Measurements from ENCODE around the gene NBPF4. TPM values are rescaled to one million over a fixed set of nuclear protein-coding genes. Genes with fewer than 3 reads are reported as not detected.
A peak's percentile ranks its signal among the peaks of the same experiment; 100 is the strongest.
"Not testable (repeated sequence)": the region's sequence is repeated elsewhere in the genome, so short reads cannot be mapped to it uniquely, and the experiment has no call there.

NBPF4 gene, protein sequence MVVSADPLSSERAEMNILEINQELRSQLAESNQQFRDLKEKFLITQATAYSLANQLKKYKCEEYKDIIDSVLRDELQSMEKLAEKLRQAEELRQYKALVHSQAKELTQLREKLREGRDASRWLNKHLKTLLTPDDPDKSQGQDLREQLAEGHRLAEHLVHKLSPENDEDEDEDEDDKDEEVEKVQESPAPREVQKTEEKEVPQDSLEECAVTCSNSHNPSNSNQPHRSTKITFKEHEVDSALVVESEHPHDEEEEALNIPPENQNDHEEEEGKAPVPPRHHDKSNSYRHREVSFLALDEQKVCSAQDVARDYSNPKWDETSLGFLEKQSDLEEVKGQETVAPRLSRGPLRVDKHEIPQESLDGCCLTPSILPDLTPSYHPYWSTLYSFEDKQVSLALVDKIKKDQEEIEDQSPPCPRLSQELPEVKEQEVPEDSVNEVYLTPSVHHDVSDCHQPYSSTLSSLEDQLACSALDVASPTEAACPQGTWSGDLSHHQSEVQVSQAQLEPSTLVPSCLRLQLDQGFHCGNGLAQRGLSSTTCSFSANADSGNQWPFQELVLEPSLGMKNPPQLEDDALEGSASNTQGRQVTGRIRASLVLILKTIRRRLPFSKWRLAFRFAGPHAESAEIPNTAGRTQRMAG
- polyA plus RNA-seq (2012; ENCODE audit: low read depth, missing spikeins), result not detected

DNA sequence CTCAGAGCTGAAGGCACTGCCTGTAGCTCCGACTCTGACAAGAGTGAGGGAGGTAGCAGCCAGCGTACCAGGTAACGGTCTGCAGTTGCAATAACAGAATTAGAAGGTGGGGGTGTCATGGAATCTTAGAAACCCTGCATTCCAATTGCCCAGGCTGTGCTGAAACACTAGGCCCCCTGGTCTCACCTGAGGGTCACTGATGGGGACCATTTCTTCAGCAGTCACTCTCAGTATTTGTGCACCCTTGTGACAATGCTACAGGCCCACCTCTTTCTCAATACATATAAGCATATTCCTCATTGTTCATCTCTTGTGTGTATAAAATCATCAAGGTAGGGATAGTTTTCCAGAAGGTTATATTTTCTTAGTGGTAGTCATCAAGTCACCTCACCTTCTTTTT, at the start of gene NBPF4:
Gene NBPF4 (minus strand): TSS at position 101 of the 400 bp plus-strand sequence. CDS start 315 bp downstream, outside the sequence.
- not testable (repeated sequence) for FAIRE-seq; DNase-seq (ENCODE audit: insufficient read length, low spot score)

GRCh38 chr1:108282528-108283257, 38.8 kb upstream of the NBPF4 start:
- not testable (repeated sequence) for FAIRE-seq

GRCh38 chr1:108272485-108273327, 28.8 kb upstream of the NBPF4 start:
- peak; percentile 41 for FAIRE-seq
- not testable (repeated sequence) for DNase-seq (ENCODE audit: insufficient read length, low spot score)

More at GRCh38 chr1:108282528-108283257, 38.8 kb upstream of the NBPF4 start:
- DNase-seq (ENCODE audit: insufficient read length, low spot score), result not testable (repeated sequence)

DNA sequence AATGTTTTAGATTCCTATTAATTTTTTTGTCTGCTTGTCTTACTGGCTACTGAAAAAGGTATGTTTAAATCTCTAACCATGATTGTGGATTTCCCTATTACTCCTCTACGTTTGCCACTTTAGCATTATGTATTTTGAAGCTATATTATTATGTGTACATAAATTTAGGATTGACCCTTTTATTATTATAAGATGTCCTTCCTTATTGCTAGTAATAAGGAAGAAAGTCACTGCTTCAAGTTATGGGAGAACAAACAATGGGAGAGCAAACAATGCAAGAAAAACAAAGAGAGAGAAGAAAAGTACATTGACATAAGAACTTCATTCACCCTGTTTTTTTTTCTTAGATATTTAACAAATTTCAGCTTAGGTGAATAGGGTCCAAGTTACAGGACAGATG, 23.2 kb upstream of the NBPF4 start:
- FAIRE-seq; DNase-seq (ENCODE audit: insufficient read length, low spot score): not testable (repeated sequence)

DNA sequence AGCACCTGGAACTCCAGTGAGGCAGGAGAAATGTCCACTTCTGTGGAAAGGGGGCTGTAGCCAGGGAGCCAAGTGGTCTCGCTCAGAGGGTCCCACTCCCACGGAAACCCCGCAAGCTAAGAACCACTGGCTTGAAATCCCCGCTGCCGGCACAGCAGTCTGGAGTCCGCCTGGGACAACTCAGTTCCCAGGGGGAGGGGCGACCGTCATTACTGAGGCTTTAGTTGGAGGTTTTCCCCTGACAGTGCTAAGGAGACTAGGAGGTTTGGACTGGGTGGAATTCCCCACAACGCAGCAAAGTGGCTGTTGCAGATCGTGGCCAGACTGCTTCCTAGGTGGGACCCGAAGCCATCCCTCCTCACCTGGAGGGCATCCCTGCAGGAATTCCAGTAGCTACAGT, 18.1 kb upstream of the NBPF4 start:
- DNase-seq (ENCODE audit: insufficient read length, low spot score); FAIRE-seq: not testable (repeated sequence)

DNA sequence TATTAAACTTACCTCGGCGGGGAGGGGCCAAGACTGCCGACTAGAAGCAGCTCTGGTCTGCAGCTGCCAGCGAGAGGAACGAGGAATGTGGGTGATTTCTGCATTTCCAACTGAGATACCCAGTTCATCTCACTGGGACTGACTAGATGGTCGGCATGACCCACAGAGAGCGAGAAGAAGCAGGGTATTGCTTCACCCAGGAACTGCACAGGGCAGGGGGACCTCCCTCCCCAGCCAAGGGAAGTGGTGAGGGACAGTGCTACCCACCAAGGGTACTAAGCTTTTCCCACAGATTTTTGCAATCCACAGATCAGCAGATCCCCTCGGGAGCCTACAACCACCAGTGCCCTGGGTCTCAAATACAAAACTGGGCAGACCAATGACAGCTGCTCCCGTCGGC, 17.6 kb upstream of the NBPF4 start:
- DNase-seq (ENCODE audit: insufficient read length, low spot score); FAIRE-seq: not testable (repeated sequence)

DNA sequence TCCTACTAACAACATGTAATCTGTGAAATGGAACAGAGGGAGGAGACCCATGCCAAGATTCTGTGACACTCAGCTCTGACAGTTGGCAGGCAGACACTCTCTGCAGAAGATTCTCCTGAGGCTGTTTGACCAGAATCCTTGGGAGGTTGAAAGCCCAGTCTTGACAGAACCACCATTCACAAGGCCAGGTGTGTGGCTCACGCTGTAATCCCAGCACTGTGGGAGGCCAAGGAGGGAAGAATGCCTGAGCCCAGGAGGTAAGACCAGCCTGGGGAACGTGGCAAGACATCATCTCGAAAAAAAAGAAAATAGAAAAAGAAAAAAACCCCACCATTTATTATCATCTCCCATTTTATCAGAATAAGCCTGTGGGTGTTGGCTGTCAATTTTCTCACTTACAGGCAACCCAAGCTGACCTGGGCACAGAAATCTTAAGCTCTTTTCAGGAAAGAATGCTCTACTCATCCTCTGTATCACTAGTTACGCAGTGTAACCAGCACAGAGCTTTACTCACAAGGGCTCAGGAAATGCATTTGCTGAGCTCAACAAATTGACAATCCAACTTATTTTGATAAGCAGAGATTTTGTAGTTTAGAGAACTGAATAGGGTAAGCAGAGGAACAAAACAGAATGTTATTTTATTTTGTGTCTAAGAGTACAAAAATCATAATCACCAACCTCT, 16.8 kb upstream of the NBPF4 start:
- not testable (repeated sequence) for FAIRE-seq; DNase-seq (ENCODE audit: insufficient read length, low spot score)

DNA sequence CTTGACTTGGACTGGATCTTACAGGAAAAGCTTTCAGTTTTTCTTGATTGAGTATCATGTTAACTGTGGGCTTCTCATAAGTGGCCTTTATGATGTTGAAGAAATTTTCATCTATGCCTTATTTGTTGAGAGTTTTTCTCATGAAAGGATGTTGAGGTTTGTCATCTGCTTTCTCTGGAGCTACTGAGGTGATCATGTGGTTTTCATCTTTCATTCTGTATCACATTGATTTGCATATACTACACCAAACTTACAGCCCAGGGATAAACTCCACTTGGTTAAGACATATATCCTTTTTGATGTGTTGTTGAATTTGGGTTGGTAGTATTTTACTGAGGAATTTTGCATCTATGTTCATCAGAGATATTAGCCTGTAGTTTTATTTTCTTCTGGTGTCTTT, 11.6 kb upstream of the NBPF4 start:
- not testable (repeated sequence) for DNase-seq (ENCODE audit: insufficient read length, low spot score)
- peak; percentile 5 for FAIRE-seq

DNA sequence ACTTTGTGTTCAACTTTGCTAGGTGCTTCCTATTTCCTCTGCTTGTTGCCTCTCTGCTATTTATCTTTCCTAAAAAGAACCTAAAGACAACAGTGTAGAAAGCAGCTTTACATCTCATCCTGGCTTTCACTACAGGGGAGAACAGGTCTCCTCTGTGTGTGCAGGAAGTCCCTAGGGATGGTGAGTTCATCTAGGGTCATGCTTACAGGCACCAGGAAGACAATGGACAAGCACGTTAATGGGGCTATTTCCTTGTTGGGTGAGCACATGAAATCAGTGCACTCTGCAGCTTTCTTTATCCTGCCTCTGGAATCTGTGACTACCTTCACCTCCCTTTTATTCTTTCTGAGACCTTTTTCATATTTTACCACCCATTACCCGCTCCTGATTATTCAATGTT, 4.5 kb downstream of the NBPF4 start:
- not testable (repeated sequence) for FAIRE-seq

DNA sequence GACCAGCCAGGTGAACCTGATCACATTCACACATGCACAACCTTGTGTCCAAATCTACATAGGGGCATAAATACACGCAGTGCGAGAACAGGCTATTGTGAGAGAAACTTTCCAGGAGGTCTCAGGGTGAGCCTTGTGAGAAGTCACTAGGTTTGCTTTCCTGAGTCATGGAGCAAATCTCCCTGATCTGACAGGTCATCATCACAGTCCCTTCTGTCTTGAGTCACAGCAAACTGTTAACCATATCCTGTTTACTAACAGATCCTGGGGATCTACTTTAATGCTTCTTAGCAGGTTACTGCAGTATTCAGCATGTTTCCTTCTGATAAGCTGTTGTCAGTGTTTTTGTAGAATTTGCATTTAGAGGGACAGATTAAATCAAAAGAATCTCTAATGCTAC, 8.6 kb downstream of the NBPF4 start:
- DNase-seq (ENCODE audit: insufficient read length, low spot score); FAIRE-seq: not testable (repeated sequence)

More for the DNA sequence above, 4.5 kb downstream of the NBPF4 start:
- DNase-seq (ENCODE audit: insufficient read length, low spot score), result not testable (repeated sequence)

- FAIRE-seq; DNase-seq (ENCODE audit: insufficient read length, low spot score): not testable (repeated sequence)
Measured at GRCh38 chr1:108232183-108232582, 11.7 kb downstream of the NBPF4 start.

GRCh38 chr1:108229976-108230375, 13.9 kb downstream of the NBPF4 start:
- not testable (repeated sequence) for DNase-seq (ENCODE audit: insufficient read length, low spot score); FAIRE-seq

- not testable (repeated sequence) for DNase-seq (ENCODE audit: insufficient read length, low spot score); FAIRE-seq
Measured at GRCh38 chr1:108227772-108228171, 16.1 kb downstream of the NBPF4 start.

GRCh38 chr1:108226855-108227254, 17.0 kb downstream of the NBPF4 start:
- not testable (repeated sequence) for DNase-seq (ENCODE audit: insufficient read length, low spot score); FAIRE-seq

DNA sequence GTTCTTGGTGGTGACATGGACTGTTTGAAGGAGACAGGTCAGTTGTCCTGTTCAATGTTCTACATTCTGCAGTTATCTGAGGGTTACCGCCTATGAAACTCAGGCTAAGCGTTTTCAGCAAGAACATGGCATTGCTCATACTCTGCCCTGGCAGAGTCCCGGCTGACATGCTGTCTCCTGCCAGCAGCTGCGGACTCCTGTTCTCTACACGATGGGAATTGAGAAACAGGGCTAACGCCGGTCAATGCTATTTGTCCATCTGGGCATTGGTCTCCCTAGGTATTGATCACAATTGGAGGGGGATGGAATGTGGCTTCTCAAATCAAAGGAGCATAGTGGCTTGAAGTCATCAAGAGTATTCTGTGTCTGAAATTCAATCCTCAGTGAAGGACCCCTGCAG, 20.6 kb downstream of the NBPF4 start:
- not testable (repeated sequence) for FAIRE-seq; DNase-seq (ENCODE audit: insufficient read length, low spot score)

GRCh38 chr1:108217515-108218174, 26.2 kb downstream of the NBPF4 start:
- FAIRE-seq; DNase-seq (ENCODE audit: insufficient read length, low spot score): not testable (repeated sequence)

DNA sequence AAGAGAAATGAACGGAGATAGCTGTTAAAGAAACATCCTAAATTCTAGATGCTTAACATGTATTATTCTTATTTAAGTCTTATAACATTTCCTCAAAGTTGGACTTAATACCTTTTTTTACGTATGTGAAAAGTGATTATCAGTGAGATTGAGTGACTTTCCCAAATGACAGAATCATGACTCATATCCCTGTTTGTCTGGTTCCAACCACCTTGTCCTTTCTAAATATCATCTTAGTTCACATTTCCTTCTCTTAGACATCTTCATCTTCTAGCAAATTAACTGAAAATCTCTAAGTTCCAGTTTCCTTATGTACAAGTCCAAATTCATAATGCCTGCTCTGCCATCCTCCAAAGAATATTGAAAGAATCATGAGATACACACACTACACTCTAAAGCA, 26.9 kb downstream of the NBPF4 start:
- not testable (repeated sequence) for FAIRE-seq; DNase-seq (ENCODE audit: insufficient read length, low spot score)

All from GM12891 (cell line).